DOHH2 (cell line): Measurements from ENCODE around the gene NHLH1.

Experiments used
- CTCF ChIP-seq: fragments of 200-600 bp; sonication (generic); IDR thresholded peaks from one replicate; pipeline ENCODE4 v1.5.1; 2014; ENCODE audit warnings: antibody characterized with exemption, mild to moderate bottlenecking, low read depth, low read length; ENCODE audit not compliant: poor library complexity, severe bottlenecking
- EZH2phosphoT487 ChIP-seq: fragments of 200-600 bp; sonication (generic); IDR thresholded peaks from 2 replicates; pipeline ENCODE4 v1.6.1; 2017; ENCODE audit warnings: borderline replicate concordance, mild to moderate bottlenecking, antibody characterized with exemption, low read length, moderate library complexity, mixed read lengths

GRCh38 chr1:160401487-160401805 is 34.6 kb downstream of the NHLH1 start:
- TF ChIP-seq CTCF (no peak), EZH2phosphoT487 (no peak)
